Activated naive CD8-positive, alpha-beta T cell treated with anti-CD3 and anti-CD28 coated beads, Interleukin-2, amount 10 ng/mL, durations not matched to agents 7 days and 5 days (primary cell): ENCODE results near the gene F13A1. TPM values are rescaled to one million over a fixed set of nuclear protein-coding genes. Genes with fewer than 3 reads are reported as not detected.

Experiments
- ATAC-seq: fragments of 150-1000 bp; cut with Tn5 transposase; one replicate; pipeline ENCODE4 v1.10.0; 2021; ENCODE audit warnings: low read depth, moderate library complexity
- POLR2A ChIA-PET: fragments of 350-600 bp; sonication (Branson Sonifier 250); formaldehyde crosslinking; loops from one replicate; lab custom pipeline; 2021; ENCODE audit warnings: antibody characterized with exemption; lab: Charles Lee
- DNase-seq: peaks from one replicate; pipeline ENCODE4 v3.0.0; 2021
- H3K27ac Mint-ChIP-seq: one replicate; pipeline ENCODE4 v1.8.0; 2022; ENCODE audit warnings: mild to moderate bottlenecking, mixed read lengths
- H3K27me3 Mint-ChIP-seq: one replicate; pipeline ENCODE4 v1.8.0; 2022; ENCODE audit warnings: mild to moderate bottlenecking, moderate library complexity, mixed read lengths
- H3K36me3 Mint-ChIP-seq: one replicate; pipeline ENCODE4 v1.8.0; 2021; ENCODE audit warnings: mild to moderate bottlenecking, mixed read lengths
- H3K4me1 Mint-ChIP-seq: one replicate; pipeline ENCODE4 v1.8.0; 2021; ENCODE audit warnings: mixed read lengths
- H3K4me3 Mint-ChIP-seq: one replicate; pipeline ENCODE4 v1.8.0; 2022; ENCODE audit warnings: mild to moderate bottlenecking, moderate library complexity, mixed read lengths
- H3K9me3 Mint-ChIP-seq: one replicate; pipeline ENCODE4 v1.8.0; 2021; ENCODE audit warnings: mixed read lengths
- total RNA-seq, 2 experiments: library from RNA; stranded (reverse); gene quantifications; one replicate each; pipeline ENCODE4 v1.2.3, GENCODE V29; 2021

The F13A1 gene
- total RNA-seq, 2 experiments from 2014 or later: 0.25 to 0.34 TPM

- no peak overlapping the region for H3K27ac Mint-ChIP-seq
- DNase-seq (no peak), ATAC-seq (no peak)
- POLR2A ChIA-PET: no interaction called here
- no peaks in the 10 kb centered on the region for H3K36me3 Mint-ChIP-seq
- no peak overlapping the region for H3K4me3 Mint-ChIP-seq
- H3K4me1 Mint-ChIP-seq: peaks cover 6% of the 10 kb centered on the region
- peaks cover 4% of the 10 kb centered on the region for H3K27me3 Mint-ChIP-seq
- no peaks in the 10 kb centered on the region for H3K9me3 Mint-ChIP-seq
Observed at GRCh38 chr6:6333501-6333900, 13.0 kb upstream of the F13A1 start.

- H3K4me3 Mint-ChIP-seq: no peak overlapping the region
- H3K27ac Mint-ChIP-seq: no peak overlapping the region
- POLR2A ChIA-PET: no interaction called here
- DNase-seq (no peak), ATAC-seq (no peak)
- H3K4me1 Mint-ChIP-seq: peaks cover 6% of the 10 kb centered on the region
- H3K9me3 Mint-ChIP-seq: no peaks in the 10 kb centered on the region
- H3K27me3 Mint-ChIP-seq: peaks cover 4% of the 10 kb centered on the region
- no peaks in the 10 kb centered on the region for H3K36me3 Mint-ChIP-seq
Observed at GRCh38 chr6:6332811-6333244, 12.4 kb upstream of the F13A1 start.

- DNase-seq (no peak), ATAC-seq (no peak)
- Mint-ChIP-seq H3K4me3 (no peak overlapping the region), H3K27ac (no peak overlapping the region), H3K4me1 (peaks cover 6% of the 10 kb centered on the region), H3K9me3 (no peaks in the 10 kb centered on the region), H3K36me3 (no peaks in the 10 kb centered on the region), H3K27me3 (peaks cover 4% of the 10 kb centered on the region)
- POLR2A ChIA-PET: no interaction called here
Observed at GRCh38 chr6:6331946-6332601, 11.6 kb upstream of the F13A1 start.

GRCh38 chr6:6331393-6331792 lies 10.9 kb upstream of the F13A1 start:
- Mint-ChIP-seq H3K27me3 (peaks cover 4% of the 10 kb centered on the region), H3K9me3 (no peaks in the 10 kb centered on the region), H3K4me1 (peaks cover 6% of the 10 kb centered on the region), H3K4me3 (no peak overlapping the region), H3K27ac (no peak overlapping the region), H3K36me3 (no peaks in the 10 kb centered on the region)
- POLR2A ChIA-PET: no interaction called here
- ATAC-seq: no peak
- no peak for DNase-seq

GRCh38 chr6:6330407-6330806 lies 9.9 kb upstream of the F13A1 start:
- H3K27ac Mint-ChIP-seq: no peak overlapping the region
- ATAC-seq: no peak

GRCh38 chr6:6328451-6328850 lies 8.0 kb upstream of the F13A1 start:
- no peaks in the 10 kb centered on the region for H3K36me3 Mint-ChIP-seq
- peaks cover 6% of the 10 kb centered on the region for H3K4me1 Mint-ChIP-seq
- POLR2A ChIA-PET: no interaction called here
- no peak overlapping the region for H3K4me3 Mint-ChIP-seq
- H3K27ac Mint-ChIP-seq: no peak overlapping the region
- H3K9me3 Mint-ChIP-seq: no peaks in the 10 kb centered on the region
- DNase-seq: no peak
- H3K27me3 Mint-ChIP-seq: no peaks in the 10 kb centered on the region
- no peak for ATAC-seq

More at GRCh38 chr6:6330407-6330806, 9.9 kb upstream of the F13A1 start:
- Mint-ChIP-seq H3K36me3 (no peaks in the 10 kb centered on the region), H3K9me3 (no peaks in the 10 kb centered on the region), H3K4me1 (peaks cover 6% of the 10 kb centered on the region), H3K4me3 (no peak overlapping the region), H3K27me3 (peaks cover 3% of the 10 kb centered on the region)
- no peak for DNase-seq
- POLR2A ChIA-PET: no interaction called here

GRCh38 chr6:6323352-6323751 lies 2.9 kb upstream of the F13A1 start:
- peaks cover 46% of the 10 kb centered on the region for H3K27me3 Mint-ChIP-seq
- no peak overlapping the region for H3K4me3 Mint-ChIP-seq
- no peaks in the 10 kb centered on the region for H3K9me3 Mint-ChIP-seq
- DNase-seq (no peak), ATAC-seq (no peak)
- no peak overlapping the region for H3K27ac Mint-ChIP-seq
- no peaks in the 10 kb centered on the region for H3K36me3 Mint-ChIP-seq
- H3K4me1 Mint-ChIP-seq: peaks cover 2% of the 10 kb centered on the region
- POLR2A ChIA-PET: no interaction called here

- Mint-ChIP-seq H3K27me3 (peaks cover 59% of the 10 kb centered on the region), H3K36me3 (no peaks in the 10 kb centered on the region), H3K9me3 (no peaks in the 10 kb centered on the region), H3K27ac (no peak overlapping the region), H3K4me1 (peaks cover 2% of the 10 kb centered on the region), H3K4me3 (no peak overlapping the region)
- ATAC-seq (no peak), DNase-seq (no peak)
- POLR2A ChIA-PET: no interaction called here
Observed at GRCh38 chr6:6320901-6321300, 439 bp upstream of the F13A1 start.

GRCh38 chr6:6317825-6318733 lies 2.4 kb downstream of the F13A1 start:
- H3K36me3 Mint-ChIP-seq: no peaks in the 10 kb centered on the region
- no peaks in the 10 kb centered on the region for H3K9me3 Mint-ChIP-seq
- no peak overlapping the region for H3K27ac Mint-ChIP-seq
- no peak for DNase-seq
- ATAC-seq: no peak
- H3K27me3 Mint-ChIP-seq: peaks cover 72% of the 10 kb centered on the region
- no peak overlapping the region for H3K4me3 Mint-ChIP-seq
- H3K4me1 Mint-ChIP-seq: peaks cover 2% of the 10 kb centered on the region
- POLR2A ChIA-PET: no interaction called here

GRCh38 chr6:6317386-6317785 lies 3.1 kb downstream of the F13A1 start:
- Mint-ChIP-seq H3K9me3 (no peaks in the 10 kb centered on the region), H3K27ac (no peak overlapping the region), H3K36me3 (no peaks in the 10 kb centered on the region), H3K27me3 (peaks cover 70% of the 10 kb centered on the region), H3K4me1 (peaks cover 2% of the 10 kb centered on the region), H3K4me3 (no peak overlapping the region)
- DNase-seq (no peak), ATAC-seq (no peak)
- POLR2A ChIA-PET: no interaction called here

GRCh38 chr6:6315660-6316059 lies 4.8 kb downstream of the F13A1 start:
- H3K9me3 Mint-ChIP-seq: no peaks in the 10 kb centered on the region
- H3K36me3 Mint-ChIP-seq: no peaks in the 10 kb centered on the region
- ATAC-seq: no peak
- POLR2A ChIA-PET: no interaction called here
- peaks cover 2% of the 10 kb centered on the region for H3K4me1 Mint-ChIP-seq
- H3K27ac Mint-ChIP-seq: no peak overlapping the region
- H3K4me3 Mint-ChIP-seq: no peak overlapping the region
- H3K27me3 Mint-ChIP-seq: peaks cover 56% of the 10 kb centered on the region
- DNase-seq: no peak

GRCh38 chr6:6314596-6314995 lies 5.9 kb downstream of the F13A1 start:
- Mint-ChIP-seq H3K36me3 (no peaks in the 10 kb centered on the region), H3K4me3 (no peak overlapping the region), H3K27ac (no peak overlapping the region), H3K4me1 (peaks cover under 1% of the 10 kb centered on the region), H3K9me3 (no peaks in the 10 kb centered on the region), H3K27me3 (peaks cover 47% of the 10 kb centered on the region)
- DNase-seq: no peak
- POLR2A ChIA-PET: no interaction called here
- no peak for ATAC-seq

GRCh38 chr6:6312901-6313441 lies 7.5 kb downstream of the F13A1 start:
- ATAC-seq: no peak
- no peak for DNase-seq
- POLR2A ChIA-PET: no interaction called here
- H3K9me3 Mint-ChIP-seq: no peaks in the 10 kb centered on the region
- no peaks in the 10 kb centered on the region for H3K36me3 Mint-ChIP-seq
- peaks cover 39% of the 10 kb centered on the region for H3K27me3 Mint-ChIP-seq
- no peaks in the 10 kb centered on the region for H3K4me1 Mint-ChIP-seq
- no peak overlapping the region for H3K4me3 Mint-ChIP-seq
- H3K27ac Mint-ChIP-seq: no peak overlapping the region

- DNase-seq: no peak
- H3K4me1 Mint-ChIP-seq: no peaks in the 10 kb centered on the region
- H3K4me3 Mint-ChIP-seq: no peak overlapping the region
- POLR2A ChIA-PET: no interaction called here
- no peak overlapping the region for H3K27ac Mint-ChIP-seq
- no peak for ATAC-seq
- H3K9me3 Mint-ChIP-seq: no peaks in the 10 kb centered on the region
- no peaks in the 10 kb centered on the region for H3K36me3 Mint-ChIP-seq
- H3K27me3 Mint-ChIP-seq: peaks cover 32% of the 10 kb centered on the region
Observed at GRCh38 chr6:6305575-6305974, 14.9 kb downstream of the F13A1 start.
